ENCODE measurements around the gene IL10RB.
"Not testable (repeated sequence)": the region's sequence is repeated elsewhere in the genome, so short reads cannot be mapped to it uniquely, and the experiment has no call there.

The IL10RB gene

DNA sequence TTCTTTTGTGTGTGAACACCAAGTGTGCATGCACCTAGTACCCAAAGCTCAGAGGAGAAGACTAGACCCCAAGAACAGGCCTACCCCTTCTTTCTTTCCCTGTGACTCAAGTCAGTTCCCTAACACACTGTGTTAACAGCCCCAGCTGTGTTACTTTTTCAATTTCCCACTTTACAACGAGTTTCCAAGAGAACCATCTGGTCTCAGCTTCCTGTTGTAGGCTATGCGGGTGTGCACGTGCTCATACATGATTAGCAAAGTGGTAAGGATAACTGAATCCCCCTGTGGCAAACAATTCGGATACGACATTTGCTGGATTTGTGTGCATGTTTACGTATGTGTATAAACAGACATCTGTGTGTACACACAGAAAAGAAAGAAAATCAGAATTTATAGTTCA lies 18.6 kb upstream of the IL10RB start:
- no peak for DNase-seq (ENCODE audit: low read depth)
- no peak overlapping the region for H3K4me3 ChIP-seq (replicated peaks; ENCODE audit: low read depth, low read length)
- TF ChIP-seq, protein P1, sequence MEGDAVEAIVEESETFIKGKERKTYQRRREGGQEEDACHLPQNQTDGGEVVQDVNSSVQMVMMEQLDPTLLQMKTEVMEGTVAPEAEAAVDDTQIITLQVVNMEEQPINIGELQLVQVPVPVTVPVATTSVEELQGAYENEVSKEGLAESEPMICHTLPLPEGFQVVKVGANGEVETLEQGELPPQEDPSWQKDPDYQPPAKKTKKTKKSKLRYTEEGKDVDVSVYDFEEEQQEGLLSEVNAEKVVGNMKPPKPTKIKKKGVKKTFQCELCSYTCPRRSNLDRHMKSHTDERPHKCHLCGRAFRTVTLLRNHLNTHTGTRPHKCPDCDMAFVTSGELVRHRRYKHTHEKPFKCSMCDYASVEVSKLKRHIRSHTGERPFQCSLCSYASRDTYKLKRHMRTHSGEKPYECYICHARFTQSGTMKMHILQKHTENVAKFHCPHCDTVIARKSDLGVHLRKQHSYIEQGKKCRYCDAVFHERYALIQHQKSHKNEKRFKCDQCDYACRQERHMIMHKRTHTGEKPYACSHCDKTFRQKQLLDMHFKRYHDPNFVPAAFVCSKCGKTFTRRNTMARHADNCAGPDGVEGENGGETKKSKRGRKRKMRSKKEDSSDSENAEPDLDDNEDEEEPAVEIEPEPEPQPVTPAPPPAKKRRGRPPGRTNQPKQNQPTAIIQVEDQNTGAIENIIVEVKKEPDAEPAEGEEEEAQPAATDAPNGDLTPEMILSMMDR (IDR thresholded peaks at IDR 0.05; ENCODE audit: low read length, missing control alignments), result no peak

DNA sequence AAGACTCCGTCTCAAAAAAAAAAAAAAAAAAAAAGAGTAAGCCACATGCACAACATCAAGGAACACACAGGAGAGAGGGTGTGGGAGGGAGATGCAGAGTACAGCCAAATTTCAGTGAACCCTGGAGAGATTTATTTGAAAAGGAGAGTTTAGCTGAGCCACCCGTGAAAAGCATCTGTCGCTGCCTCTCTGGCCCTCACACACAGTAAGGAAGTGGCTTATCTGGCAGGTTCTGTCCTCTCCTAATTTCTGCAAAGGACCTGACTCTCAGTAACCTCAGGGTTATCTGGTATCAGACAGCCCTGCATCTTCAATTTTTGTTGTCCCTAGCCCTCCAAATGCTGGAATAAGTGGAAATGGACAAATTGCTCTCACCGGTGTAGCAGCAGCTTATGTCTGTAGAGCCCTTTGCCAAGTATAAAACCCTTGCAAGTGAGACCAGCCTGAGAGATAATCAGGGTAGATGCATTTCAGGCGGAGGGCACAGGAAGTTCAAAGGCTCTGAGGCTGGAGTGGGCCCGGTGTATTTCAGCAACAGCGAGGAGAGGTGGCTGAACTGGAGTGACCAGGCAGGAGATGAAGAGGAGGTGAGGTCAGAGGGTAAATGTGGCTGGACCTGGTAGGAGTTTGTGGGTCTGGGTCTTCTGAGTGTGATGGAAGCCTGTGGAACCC lies 16.7 kb upstream of the IL10RB start:
- TF ChIP-seq, protein P1 (IDR thresholded peaks at IDR 0.05; ENCODE audit: low read length, missing control alignments), result no peak
- no peak overlapping the region for H3K4me3 ChIP-seq (replicated peaks; ENCODE audit: low read depth, low read length)
- no peak for DNase-seq (ENCODE audit: low read depth)

DNA sequence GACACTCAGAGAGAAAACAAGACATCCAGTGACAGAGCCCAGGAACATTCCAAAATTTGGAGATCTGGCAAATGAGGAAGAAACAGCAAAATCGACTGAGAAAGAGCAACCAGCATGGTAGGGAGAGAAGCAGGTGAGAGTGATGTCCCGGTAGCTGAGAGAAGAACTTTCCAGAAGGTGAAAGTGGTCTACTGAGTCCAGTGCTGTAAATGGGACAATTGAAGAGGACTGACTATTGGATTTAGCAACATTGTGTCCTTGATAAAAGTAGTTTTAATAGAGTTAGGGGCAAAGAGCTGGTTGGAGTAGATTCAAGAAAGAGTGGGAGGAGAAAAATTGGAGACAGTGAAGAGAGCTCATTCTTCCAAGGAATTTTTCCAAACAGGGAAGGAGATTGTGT lies 15.0 kb upstream of the IL10RB start:
- TF ChIP-seq, protein P1 (IDR thresholded peaks at IDR 0.05; ENCODE audit: low read length, missing control alignments), result no peak
- no peak for DNase-seq (ENCODE audit: low read depth)
- H3K4me3 ChIP-seq (replicated peaks; ENCODE audit: low read depth, low read length), result no peak overlapping the region

DNA sequence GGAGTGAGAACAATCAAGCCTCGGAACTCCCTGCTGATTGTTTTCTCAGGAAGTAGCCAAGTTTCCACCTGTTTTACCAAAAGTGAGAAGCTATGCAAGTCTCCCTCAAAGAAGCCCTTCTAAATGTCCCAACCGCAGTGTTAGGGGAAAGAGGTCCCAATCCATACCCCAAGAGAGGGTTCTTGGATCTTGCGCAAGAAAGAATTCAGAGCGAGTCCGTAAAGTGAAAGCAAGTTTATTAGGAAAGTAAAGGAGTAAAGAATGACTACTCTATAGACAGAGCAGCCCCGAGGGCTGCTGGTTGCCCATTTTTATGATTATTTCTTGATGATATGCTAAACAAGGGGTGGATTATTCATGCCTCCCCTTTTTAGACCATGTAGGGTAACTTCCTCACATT lies 12.8 kb upstream of the IL10RB start:
- H3K4me3 ChIP-seq (replicated peaks; ENCODE audit: low read depth, low read length); DNase-seq (ENCODE audit: low read depth): not testable (repeated sequence)

DNA sequence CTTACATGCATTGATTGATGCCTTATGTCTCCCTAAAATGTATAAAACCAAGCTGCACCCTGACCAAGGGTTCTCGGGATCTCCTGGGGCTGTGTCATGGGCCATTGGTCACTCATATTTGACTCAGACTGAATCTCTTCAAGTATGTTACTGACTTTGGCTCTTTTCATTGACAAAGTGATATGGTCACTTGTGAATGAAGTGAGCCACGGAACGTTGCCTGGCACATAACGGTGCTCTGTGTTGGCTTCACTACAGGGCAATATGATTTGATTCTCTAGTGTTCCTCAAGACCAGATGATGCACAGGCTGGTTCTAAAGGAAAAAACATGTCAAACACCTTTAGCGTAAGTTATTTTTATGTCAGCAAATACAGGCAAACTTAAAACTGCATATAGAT lies 11.4 kb upstream of the IL10RB start:
- H3K4me3 ChIP-seq (replicated peaks; ENCODE audit: low read depth, low read length), result no peak overlapping the region
- DNase-seq (ENCODE audit: low read depth), result no peak
- TF ChIP-seq, protein P1 (IDR thresholded peaks at IDR 0.05; ENCODE audit: low read length, missing control alignments), result no peak

DNA sequence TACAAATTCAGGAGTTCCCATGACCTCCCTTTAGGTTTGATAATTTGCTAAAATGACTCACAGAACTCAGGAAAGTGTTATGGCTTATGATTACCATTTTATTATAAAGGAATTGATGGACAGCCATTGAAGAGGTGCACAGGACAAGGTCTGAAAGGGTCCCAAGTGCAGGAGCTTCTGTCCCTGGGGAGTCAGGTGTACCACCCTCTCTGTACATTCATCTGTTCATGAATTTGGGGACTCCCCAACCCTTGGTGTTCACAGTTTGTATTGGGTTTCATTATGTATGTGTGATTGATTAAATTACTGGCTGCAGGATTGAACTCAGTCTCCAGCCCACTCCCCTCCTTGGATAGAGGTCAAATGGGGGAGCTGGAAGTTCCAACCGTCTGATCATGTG lies 10.8 kb upstream of the IL10RB start:
- H3K4me3 ChIP-seq (replicated peaks; ENCODE audit: low read depth, low read length), result no peak overlapping the region
- DNase-seq (ENCODE audit: low read depth), result no peak
- TF ChIP-seq, protein P1 (IDR thresholded peaks at IDR 0.05; ENCODE audit: low read length, missing control alignments), result no peak

DNA sequence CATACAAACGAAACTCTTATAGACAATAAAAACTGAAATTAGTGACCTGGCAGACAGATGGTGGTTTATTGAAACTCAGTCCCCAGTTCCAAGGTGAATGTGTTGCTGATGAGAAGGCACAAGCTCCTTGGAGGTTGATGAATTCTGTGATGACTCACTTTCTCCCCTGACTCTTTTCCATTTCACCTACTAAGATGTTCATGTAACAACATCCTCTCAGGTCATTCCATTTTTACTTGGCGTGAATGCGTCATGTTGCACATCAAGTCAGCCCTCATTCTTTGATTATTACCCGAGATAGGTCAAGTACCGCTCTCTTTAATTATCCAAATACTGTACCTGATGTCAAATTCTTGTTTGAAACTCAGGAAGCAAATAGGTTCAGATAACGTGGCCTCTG lies 10.1 kb upstream of the IL10RB start:
- TF ChIP-seq, protein P1 (IDR thresholded peaks at IDR 0.05; ENCODE audit: low read length, missing control alignments), result no peak
- no peak overlapping the region for H3K4me3 ChIP-seq (replicated peaks; ENCODE audit: low read depth, low read length)
- no peak for DNase-seq (ENCODE audit: low read depth)
